ENCODE results near the gene MAGEB16.

The MAGEB16 gene

GRCh38 chrX:35798042-35798441 lies at the start of gene MAGEB16:
TSS of gene MAGEB16 (plus strand) at chrX:35798342. CDS start at chrX:35802197, 3,855 bp downstream.
- no peak for DNase-seq (ENCODE audit: low read depth)

DNA sequence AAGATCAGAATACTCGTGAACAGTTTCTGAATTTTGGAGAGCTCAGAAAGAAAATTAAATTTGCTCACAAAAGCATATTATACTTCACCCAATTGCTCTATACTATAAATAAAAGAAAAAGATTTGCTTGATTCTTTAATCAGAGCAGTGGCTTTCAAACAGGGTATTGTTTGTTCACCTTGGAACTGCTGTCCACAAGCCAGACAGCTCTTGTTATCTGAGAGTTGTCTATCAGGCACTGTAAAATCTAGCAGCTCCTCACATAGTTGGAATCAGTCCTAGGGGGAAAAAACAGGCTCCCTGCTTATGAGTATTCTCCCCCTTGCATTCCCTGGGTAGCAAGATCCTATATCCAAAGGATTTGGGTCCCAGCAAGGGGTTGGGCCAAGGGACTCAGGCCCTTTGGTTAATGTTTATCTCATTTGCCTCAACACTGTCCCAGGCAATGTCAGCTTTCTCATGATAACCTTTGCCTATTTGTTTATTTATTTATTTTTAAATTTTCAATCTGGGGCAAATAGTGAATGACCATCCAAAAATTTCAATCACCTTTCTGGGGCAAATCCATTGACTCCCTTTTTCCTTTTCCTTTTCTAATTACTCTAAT lies 24.1 kb upstream of the MAGEB16 start:
- DNase-seq (ENCODE audit: low read depth), result no peak

- DNase-seq (ENCODE audit: low read depth), result no peak
Measured at GRCh38 chrX:35785075-35785474, 13.1 kb upstream of the MAGEB16 start.

DNA sequence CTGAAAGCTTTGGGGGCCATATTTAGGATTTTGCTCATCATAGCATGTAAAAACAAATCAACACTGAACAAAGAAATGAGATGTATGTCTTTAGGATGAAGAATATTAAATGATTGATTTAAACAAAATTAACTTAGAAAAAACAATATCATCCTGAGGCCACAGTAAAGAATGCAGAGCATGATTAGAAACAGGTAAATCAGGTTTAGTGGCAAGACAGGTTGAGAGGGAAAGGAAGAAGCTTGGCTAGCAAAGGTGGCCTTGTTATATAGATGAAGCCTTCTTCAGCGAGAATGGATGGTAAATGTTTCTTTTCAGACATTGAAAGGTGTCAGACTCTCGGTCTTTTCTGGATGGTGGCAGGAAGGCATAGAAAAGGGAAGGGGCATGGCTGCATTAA lies 11.9 kb upstream of the MAGEB16 start:
- DNase-seq (ENCODE audit: low read depth), result no peak

DNA sequence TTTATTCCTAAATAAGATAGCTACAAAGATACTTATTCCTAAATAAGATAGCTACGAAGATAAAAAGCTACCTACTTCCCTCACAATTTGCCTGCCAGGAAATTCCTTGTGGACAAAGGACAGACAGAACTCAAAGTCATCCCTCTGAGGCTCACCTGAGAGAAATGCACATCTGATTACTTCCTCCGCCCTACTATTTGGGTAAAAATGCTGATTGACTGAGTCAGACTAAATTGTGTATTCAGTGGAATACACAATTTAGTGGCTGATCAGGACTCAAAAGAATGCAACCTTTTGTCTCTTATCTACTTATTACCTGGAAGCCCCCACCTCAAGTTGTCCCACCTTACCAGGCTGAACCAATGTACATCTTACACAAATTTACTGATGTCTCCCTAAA lies 10.3 kb upstream of the MAGEB16 start:
- DNase-seq (ENCODE audit: low read depth), result no peak

DNA sequence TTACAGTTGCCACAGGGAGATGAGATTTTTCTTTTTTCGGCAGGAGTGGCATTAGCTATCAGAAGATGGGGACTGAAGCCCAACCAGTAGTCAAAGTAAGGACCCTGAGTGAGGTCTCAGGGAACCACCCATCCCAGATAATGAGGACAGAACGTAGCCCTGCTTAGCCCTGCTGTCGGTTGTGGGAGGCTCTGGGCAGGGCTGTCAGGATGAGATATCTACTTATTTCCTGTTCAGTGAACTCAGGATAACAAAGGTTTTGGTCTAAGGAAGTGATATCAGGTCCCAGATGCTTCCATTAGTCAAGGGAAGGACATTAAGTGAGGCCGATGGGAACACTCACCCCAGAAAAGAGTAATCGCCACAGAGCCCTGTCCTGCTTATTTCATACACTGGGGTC lies 2.3 kb downstream of the MAGEB16 start:
- DNase-seq (ENCODE audit: low read depth), result no peak

GRCh38 chrX:35809781-35810180 lies 11.6 kb downstream of the MAGEB16 start:
- no peak for DNase-seq (ENCODE audit: low read depth)

DNA sequence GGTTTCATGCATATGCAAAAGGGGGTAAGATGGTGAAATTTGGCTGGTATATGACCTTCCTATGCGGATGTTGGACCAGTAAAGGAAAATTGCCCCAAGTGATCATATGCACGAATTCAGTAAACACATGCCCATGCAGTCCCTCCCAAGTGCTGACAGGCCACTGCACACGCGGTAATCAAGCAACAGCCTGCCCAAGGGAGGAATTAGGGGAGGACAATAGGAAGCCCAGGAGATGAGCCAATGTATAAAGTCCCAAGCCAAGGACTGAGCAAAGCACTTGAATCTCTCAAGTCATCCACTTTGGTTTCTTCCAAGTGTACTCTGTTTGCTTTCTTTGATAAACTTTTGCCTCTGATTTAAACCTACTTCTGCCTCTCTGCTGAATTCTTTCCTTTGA lies 21.1 kb downstream of the MAGEB16 start:
- DNase-seq (ENCODE audit: low read depth), result no peak

DNA sequence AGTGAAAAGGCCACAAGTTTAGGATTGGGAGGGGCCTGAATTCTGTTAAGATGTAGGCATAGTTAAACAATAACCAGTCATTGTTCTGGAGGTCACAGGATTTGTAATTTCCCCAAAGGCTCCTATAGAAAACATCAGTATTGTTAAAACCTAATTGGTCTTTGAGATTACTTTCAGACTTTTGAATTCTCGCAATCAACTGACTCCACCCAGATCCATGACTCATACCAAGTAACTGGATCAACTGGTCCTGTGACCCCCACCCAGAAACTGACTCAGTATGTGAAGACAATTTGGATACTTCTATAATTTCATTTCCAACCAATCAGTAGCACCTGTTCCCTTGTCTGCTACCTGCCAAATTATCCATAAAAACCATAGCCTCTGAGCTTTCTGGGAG lies 28.4 kb downstream of the MAGEB16 start:
- no peak for DNase-seq (ENCODE audit: low read depth)

GRCh38 chrX:35829501-35829900 lies 31.4 kb downstream of the MAGEB16 start:
- DNase-seq (ENCODE audit: low read depth), result no peak

DNA sequence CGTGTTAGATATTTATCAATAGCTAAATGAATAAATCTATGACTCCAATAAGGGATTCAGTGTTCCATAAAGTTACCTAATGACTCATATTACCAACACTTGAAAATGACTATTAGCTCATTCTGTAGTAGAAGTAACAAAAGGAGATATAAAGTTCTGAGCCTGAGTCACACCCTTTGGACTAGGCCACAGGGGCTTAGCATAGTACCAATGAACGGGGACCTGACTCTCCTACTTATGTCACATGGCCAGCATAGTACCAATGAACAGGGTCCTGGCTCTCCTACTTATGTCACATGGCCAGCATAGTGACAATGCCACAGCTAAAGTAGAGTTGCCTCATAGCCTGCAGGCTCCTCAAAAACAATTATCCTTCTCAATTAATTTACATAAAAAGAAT lies 43.7 kb downstream of the MAGEB16 start:
- DNase-seq (ENCODE audit: low read depth), result no peak

DNA sequence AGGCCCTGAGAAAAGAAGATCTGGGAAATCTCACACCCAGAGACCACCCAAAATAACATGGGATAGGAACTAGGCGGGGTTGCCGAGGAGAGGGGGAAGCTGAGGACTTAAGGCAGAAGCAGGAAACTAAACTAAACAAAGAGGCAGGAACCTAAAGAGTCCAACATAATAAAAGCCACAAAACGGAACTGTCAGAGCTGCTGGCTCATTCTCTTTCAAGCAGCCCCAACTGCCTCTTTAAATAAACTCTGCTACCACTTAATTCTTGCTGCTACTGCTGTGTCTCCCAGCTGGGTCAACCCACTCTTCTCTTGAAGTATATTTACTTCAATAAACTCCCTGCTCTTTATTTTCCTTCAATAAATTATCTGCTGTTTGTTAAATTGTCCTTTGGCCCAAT lies 44.5 kb downstream of the MAGEB16 start:
- no peak for DNase-seq (ENCODE audit: low read depth)

DNA sequence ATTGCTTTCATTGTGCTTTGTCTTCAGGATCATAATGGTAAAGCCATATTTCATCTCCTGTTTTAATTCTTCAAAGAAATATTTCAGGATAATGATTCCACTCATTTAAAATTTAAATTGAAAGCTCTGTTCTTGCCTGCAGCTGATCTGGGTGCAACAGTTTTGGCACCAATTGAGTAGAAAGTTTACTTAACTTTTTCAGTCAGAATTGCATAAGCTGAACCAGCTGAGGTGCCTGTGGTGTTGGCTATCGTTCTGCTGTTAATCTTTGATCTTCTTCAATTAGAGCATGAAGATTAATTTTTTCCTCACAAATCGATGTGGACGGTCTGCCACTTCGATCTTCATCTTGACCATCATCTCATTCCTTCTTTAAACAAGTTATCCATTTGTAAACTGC lies 49.6 kb downstream of the MAGEB16 start:
- no peak for DNase-seq (ENCODE audit: low read depth)

All from stromal cell of bone marrow (primary cell).